ENCODE data around the gene THSD4. TPM values are rescaled to one million over a fixed set of nuclear protein-coding genes. Genes with fewer than 3 reads are reported as not detected.
"Not testable (repeated sequence)": the region's sequence is repeated elsewhere in the genome, so short reads cannot be mapped to it uniquely, and the experiment has no call there.

THSD4 gene
- total RNA-seq, 1 experiment from 2014 or later: 0.29 TPM

GRCh38 chr15:71723344-71723743, 608.1 kb downstream of the THSD4 start:
- Mint-ChIP-seq H3K27ac (ENCODE audit: unreplicated experiment) (no peak overlapping the region), H3K4me3 (ENCODE audit: unreplicated experiment) (no peak overlapping the region), H3K4me1 (ENCODE audit: low read depth, unreplicated experiment) (peaks cover 7% of the 10 kb centered on the region), H3K9me3 (ENCODE audit: unreplicated experiment) (no peaks in the 10 kb centered on the region), H3K27me3 (ENCODE audit: insufficient read depth, unreplicated experiment) (no peaks in the 10 kb centered on the region), H3K36me3 (ENCODE audit: insufficient read depth, unreplicated experiment) (no peaks in the 10 kb centered on the region)
- no peak for TF ChIP-seq CTCF (IDR thresholded peaks at IDR 0.05; ENCODE audit: insufficient read depth in 1 of 2, low read depth in 1 of 2, low read length in 1 of 2, severe bottlenecking in 1 of 2, unreplicated experiment in 1 of 2)
- BruUV-seq (replicated peaks): no TSS peak
- intact Hi-C loops (cut with micrococcal nuclease; ENCODE audit: unreplicated experiment): no loop called here
- no peak for DNase-seq
- Histone ChIP-seq H3K4me1 (no peaks in the 10 kb centered on the region), H3K4me3 (ENCODE audit: low read depth, low read length) (no peak overlapping the region), H3K9me3 (no peaks in the 10 kb centered on the region), H3K27me3 (replicated peaks; ENCODE audit: control insufficient read depth, insufficient read depth, low read length) (no peaks in the 10 kb centered on the region), H3K36me3 (ENCODE audit: control insufficient read depth, insufficient read depth, low read length) (no peaks in the 10 kb centered on the region)
- ChIA-PET CTCF (no interaction called here), POLR2A (no interaction called here)

- H3K4me3 ChIP-seq (ENCODE audit: low read depth, low read length); CTCF ChIA-PET; H3K4me1 ChIP-seq; H3K36me3 ChIP-seq (ENCODE audit: control insufficient read depth, insufficient read depth, low read length); H3K4me1 Mint-ChIP-seq (ENCODE audit: low read depth, unreplicated experiment); intact Hi-C loops (cut with micrococcal nuclease; ENCODE audit: unreplicated experiment); H3K36me3 Mint-ChIP-seq (ENCODE audit: insufficient read depth, unreplicated experiment); BruUV-seq (replicated peaks); H3K9me3 Mint-ChIP-seq (ENCODE audit: unreplicated experiment); DNase-seq; POLR2A ChIA-PET; H3K4me3 Mint-ChIP-seq (ENCODE audit: unreplicated experiment); H3K27me3 Mint-ChIP-seq (ENCODE audit: insufficient read depth, unreplicated experiment); H3K27ac Mint-ChIP-seq (ENCODE audit: unreplicated experiment); H3K27me3 ChIP-seq (replicated peaks; ENCODE audit: control insufficient read depth, insufficient read depth, low read length); H3K9me3 ChIP-seq: not testable (repeated sequence)
Observed at GRCh38 chr15:71725207-71725955, 610.1 kb downstream of the THSD4 start.

DNA sequence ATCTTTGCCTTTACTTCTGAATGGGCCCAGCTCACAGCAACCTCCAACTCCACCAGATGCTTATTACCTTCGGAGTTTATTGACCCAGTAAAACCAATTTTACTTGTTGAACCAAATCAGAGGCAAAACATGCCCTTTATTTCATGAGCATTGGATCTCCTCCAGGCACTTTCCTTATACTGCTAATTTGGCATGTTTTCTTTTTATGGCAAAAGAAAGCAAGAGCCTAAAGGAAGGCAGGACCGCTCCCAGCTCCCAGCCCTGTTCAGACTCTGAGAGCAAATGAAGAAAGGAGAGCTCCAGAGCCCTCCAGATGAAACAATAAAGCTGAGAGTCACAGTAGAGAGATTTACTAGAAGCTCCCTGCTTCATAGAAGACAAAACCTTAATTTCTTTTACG, 613.6 kb downstream of the THSD4 start:
- Mint-ChIP-seq H3K36me3 (ENCODE audit: insufficient read depth, unreplicated experiment) (no peaks in the 10 kb centered on the region), H3K4me3 (ENCODE audit: unreplicated experiment) (no peak overlapping the region), H3K4me1 (ENCODE audit: low read depth, unreplicated experiment) (no peaks in the 10 kb centered on the region), H3K9me3 (ENCODE audit: unreplicated experiment) (no peaks in the 10 kb centered on the region), H3K27ac (ENCODE audit: unreplicated experiment) (no peak overlapping the region), H3K27me3 (ENCODE audit: insufficient read depth, unreplicated experiment) (no peaks in the 10 kb centered on the region)
- ChIA-PET CTCF (no interaction called here), POLR2A (no interaction called here)
- H3K4me3 ChIP-seq (ENCODE audit: low read depth, low read length): no peak overlapping the region
- BruUV-seq (replicated peaks): no TSS peak
- DNase-seq: no peak
- TF ChIP-seq CTCF (IDR thresholded peaks at IDR 0.05; ENCODE audit: insufficient read depth in 1 of 2, low read depth in 1 of 2, low read length in 1 of 2, severe bottlenecking in 1 of 2, unreplicated experiment in 1 of 2): no peak
- peaks cover 16% of the 10 kb centered on the region for H3K4me1 ChIP-seq
- no peaks in the 10 kb centered on the region for H3K27me3 ChIP-seq (replicated peaks; ENCODE audit: control insufficient read depth, insufficient read depth, low read length)
- H3K9me3 ChIP-seq: no peaks in the 10 kb centered on the region
- intact Hi-C loops (cut with micrococcal nuclease; ENCODE audit: unreplicated experiment): no loop called here
- H3K36me3 ChIP-seq (ENCODE audit: control insufficient read depth, insufficient read depth, low read length): no peaks in the 10 kb centered on the region
